Suprapubic skin (tissue), 4 donors: ENCODE measurements around the gene RFC5. TPM values are rescaled to one million over a fixed set of nuclear protein-coding genes. Genes with fewer than 3 reads are reported as not detected.

Experiments used
- DNase-seq, 2 donors: peaks; one replicate each; pipeline ENCODE4 v3.0.0-alpha.2; 2019; ENCODE audit warnings: low spot score in 2 of 2
- H3K27ac ChIP-seq: fragments of 200-600 bp; sonication (generic); one replicate; pipeline ENCODE4 v1.5.1; 2019
- H3K27me3 ChIP-seq: fragments of 200-600 bp; sonication (generic); one replicate; pipeline ENCODE4 v1.5.1; 2019
- H3K36me3 ChIP-seq: fragments of 200-600 bp; sonication (generic); one replicate; pipeline ENCODE4 v1.5.1; 2019
- H3K4me1 ChIP-seq: fragments of 200-600 bp; sonication (generic); one replicate; pipeline ENCODE4 v1.5.1; 2019
- H3K4me3 ChIP-seq: fragments of 200-600 bp; sonication (generic); one replicate; pipeline ENCODE4 v1.5.1; 2019; ENCODE audit warnings: mild to moderate bottlenecking
- H3K9me3 ChIP-seq: fragments of 200-600 bp; sonication (generic); one replicate; pipeline ENCODE4 v1.5.1; 2019
- EP300 ChIP-seq: sonication (generic); formaldehyde crosslinking; IDR thresholded peaks from one replicate; pipeline ENCODE4 v1.6.1; 2017; ENCODE audit warnings: antibody characterized with exemption
- POLR2A ChIP-seq, 2 donors: fragments of 450-650 bp; IDR thresholded peaks; one replicate each; pipeline ENCODE4 v1.6.1; 2017; ENCODE audit warnings: antibody characterized with exemption in 2 of 2, mild to moderate bottlenecking in 2 of 2, moderate library complexity in 2 of 2
- POLR2AphosphoS5 ChIP-seq, 3 donors: sonication (generic); formaldehyde crosslinking; IDR thresholded peaks; one replicate each; pipeline ENCODE4 v1.6.1; 2017; ENCODE audit warnings: antibody characterized with exemption in 3 of 3
- WGBS: methylation state at CpG from one replicate; pipeline ENCODE4 v1.1.5; 2018; 5-methylcytosine and 5-hydroxymethylcytosine counted together
- total RNA-seq, 4 donors: library from RNA; depleted of rRNA; stranded (reverse); fragments of >200 nt; gene quantifications; one replicate each; pipeline ENCODE4 v1.1.0, GENCODE V29; 2016
- TF ChIP-seq, protein P1 (sequence below), 2 donors: fragments of 200-600 bp in 1 of 2; fragments of 450-650 bp in 1 of 2; sonication (generic) in 1 of 2; IDR thresholded peaks; one replicate each; pipeline ENCODE4 v1.5.1; 2016 to 2019; ENCODE audit warnings: antibody characterized with exemption in 2 of 2, mild to moderate bottlenecking in 1 of 2, moderate library complexity in 1 of 2

Gene RFC5
- total RNA-seq, 4 donors from 2014 or later = 9.0 to 14.0 (median 10.7) TPM

DNA sequence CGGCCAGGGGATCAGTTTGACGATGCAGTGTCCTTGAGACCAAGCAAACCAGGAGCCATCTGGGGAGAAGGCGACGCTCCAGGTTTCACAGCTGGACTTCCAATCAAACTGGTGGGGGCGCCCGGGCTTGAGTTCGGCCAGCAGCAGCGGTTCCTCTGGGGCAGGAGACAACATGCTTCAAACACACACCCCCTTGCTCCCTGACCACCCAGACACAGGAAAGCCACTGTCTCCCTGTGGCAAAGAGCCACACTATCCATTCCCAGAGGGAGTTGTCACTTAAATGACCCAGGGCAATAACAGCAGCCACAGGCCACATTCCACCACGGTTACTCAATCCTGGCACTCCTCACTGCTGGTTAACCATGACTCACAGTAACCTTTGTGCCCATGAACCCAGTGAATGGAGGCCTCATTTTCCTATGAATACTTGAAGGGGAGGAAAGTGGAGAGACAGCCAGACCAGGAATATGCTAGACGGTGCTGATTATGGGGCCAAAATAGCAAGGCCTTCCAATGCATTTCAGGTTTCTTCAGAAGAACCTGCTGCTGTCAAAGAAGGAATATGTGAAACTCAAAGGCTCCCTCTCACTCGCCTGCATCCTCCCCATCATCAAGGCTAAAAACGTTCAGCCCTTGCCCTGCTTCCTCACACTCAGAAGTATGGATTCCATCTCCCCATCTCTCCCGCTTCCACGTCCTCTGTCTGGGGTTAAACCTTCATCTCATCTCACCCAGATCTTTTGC is 36.0 kb downstream of the RFC5 start:
- peak; percentile 83 to 90 for DNase-seq
- H3K27me3 ChIP-seq = no peaks in the 10 kb centered on the region
- H3K36me3 ChIP-seq = peaks cover 38% of the 10 kb centered on the region
- H3K9me3 ChIP-seq = no peaks in the 10 kb centered on the region
- TF ChIP-seq POLR2A (IDR thresholded peaks at IDR 0.05) (no peak), POLR2AphosphoS5 (IDR thresholded peaks at IDR 0.05) (peak in 2 of 3 donors; percentile 75 to 79), EP300 (no peak)
- TF ChIP-seq, protein P1, sequence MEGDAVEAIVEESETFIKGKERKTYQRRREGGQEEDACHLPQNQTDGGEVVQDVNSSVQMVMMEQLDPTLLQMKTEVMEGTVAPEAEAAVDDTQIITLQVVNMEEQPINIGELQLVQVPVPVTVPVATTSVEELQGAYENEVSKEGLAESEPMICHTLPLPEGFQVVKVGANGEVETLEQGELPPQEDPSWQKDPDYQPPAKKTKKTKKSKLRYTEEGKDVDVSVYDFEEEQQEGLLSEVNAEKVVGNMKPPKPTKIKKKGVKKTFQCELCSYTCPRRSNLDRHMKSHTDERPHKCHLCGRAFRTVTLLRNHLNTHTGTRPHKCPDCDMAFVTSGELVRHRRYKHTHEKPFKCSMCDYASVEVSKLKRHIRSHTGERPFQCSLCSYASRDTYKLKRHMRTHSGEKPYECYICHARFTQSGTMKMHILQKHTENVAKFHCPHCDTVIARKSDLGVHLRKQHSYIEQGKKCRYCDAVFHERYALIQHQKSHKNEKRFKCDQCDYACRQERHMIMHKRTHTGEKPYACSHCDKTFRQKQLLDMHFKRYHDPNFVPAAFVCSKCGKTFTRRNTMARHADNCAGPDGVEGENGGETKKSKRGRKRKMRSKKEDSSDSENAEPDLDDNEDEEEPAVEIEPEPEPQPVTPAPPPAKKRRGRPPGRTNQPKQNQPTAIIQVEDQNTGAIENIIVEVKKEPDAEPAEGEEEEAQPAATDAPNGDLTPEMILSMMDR (IDR thresholded peaks at IDR 0.05) = no peak
- peaks cover 26% of the 10 kb centered on the region for H3K4me1 ChIP-seq
- 48% methylated on average over 14 of the region's 14 CpGs for WGBS
- no peak overlapping the region for H3K4me3 ChIP-seq
- H3K27ac ChIP-seq = peak overlapping the region; percentile 49

DNA sequence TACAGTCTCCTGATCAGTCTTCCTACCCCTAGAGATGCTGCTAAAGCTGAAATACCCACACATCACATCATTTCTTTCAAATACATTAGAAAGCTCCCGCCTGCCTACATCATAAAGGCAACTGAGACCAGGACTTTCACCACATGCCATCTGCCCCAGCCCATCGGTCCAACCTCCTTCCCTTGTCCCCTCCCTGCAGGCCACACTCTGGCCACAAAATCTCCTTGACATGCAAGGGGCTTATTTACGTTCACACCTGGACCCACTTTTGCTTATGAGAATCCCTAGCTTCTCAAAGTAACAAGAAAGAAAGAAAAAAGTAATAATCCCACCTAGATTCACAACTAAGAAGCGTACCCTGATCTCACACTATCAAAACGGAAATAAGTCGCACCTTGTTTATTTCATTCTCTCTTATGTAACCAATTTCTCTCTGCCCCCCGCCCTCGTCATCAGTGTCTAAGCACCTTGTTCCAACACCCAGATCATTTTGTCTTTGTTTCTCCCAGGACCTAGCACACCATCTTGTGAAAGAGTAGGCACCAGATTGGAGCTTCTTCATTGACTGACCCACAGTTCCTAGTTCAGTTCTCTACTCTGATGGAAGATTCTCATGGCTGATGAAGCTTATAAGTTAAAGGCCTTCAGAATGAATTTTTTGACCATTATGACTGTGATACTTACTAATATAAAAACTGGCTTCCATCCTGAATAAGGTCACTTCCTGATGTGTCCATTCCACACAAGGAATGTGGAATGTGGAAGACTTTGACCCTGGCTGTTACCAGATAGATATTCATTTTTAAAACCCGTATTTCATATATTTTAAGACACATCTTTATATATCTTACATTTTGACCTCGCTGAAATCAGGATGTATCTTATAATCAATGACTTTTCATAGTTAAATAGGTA is 36.8 kb downstream of the RFC5 start:
- H3K4me1 ChIP-seq = peaks cover 26% of the 10 kb centered on the region
- TF ChIP-seq EP300 (no peak), POLR2A (IDR thresholded peaks at IDR 0.05) (no peak), POLR2AphosphoS5 (IDR thresholded peaks at IDR 0.05) (no peak)
- TF ChIP-seq, protein P1 (IDR thresholded peaks at IDR 0.05) = no peak
- 91% methylated on average over 10 of the region's 10 CpGs for WGBS

DNA sequence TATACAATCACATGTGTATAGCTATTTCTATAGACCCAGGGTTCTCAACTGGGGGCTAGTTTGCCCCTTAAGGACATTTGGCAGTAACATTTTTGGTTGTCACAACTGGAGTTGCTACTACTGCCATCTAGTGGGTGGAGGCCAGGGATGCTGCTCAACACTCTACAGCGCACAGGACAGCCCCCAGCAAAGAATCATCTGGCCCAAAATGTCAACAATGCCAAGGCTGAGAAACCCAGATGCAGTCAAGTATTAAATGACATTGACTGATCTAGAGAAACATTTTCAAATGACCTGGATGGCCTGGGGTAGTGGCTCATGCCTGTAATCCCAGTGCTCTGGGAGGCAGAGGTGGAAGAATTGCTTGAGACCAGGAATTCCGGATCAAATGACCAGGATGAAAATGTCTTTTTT is 38.6 kb downstream of the RFC5 start:
- Histone ChIP-seq H3K4me1 (peaks cover 42% of the 10 kb centered on the region), H3K27ac (no peak overlapping the region), H3K9me3 (no peaks in the 10 kb centered on the region), H3K36me3 (peaks cover 15% of the 10 kb centered on the region), H3K27me3 (no peaks in the 10 kb centered on the region), H3K4me3 (no peak overlapping the region)
- WGBS = 74% methylated on average over 2 of the region's 2 CpGs
- TF ChIP-seq, protein P1 (IDR thresholded peaks at IDR 0.05) = peak; percentile 41 to 63
- TF ChIP-seq EP300 = no peak
- DNase-seq = peak in 1 of 2 donors; percentile 72

More for the DNA sequence above, 36.8 kb downstream of the RFC5 start:
- no peaks in the 10 kb centered on the region for H3K9me3 ChIP-seq
- DNase-seq = no peak
- peak overlapping the region; percentile 49 for H3K27ac ChIP-seq
- peaks cover 29% of the 10 kb centered on the region for H3K36me3 ChIP-seq
- no peaks in the 10 kb centered on the region for H3K27me3 ChIP-seq
- H3K4me3 ChIP-seq = no peak overlapping the region

DNA sequence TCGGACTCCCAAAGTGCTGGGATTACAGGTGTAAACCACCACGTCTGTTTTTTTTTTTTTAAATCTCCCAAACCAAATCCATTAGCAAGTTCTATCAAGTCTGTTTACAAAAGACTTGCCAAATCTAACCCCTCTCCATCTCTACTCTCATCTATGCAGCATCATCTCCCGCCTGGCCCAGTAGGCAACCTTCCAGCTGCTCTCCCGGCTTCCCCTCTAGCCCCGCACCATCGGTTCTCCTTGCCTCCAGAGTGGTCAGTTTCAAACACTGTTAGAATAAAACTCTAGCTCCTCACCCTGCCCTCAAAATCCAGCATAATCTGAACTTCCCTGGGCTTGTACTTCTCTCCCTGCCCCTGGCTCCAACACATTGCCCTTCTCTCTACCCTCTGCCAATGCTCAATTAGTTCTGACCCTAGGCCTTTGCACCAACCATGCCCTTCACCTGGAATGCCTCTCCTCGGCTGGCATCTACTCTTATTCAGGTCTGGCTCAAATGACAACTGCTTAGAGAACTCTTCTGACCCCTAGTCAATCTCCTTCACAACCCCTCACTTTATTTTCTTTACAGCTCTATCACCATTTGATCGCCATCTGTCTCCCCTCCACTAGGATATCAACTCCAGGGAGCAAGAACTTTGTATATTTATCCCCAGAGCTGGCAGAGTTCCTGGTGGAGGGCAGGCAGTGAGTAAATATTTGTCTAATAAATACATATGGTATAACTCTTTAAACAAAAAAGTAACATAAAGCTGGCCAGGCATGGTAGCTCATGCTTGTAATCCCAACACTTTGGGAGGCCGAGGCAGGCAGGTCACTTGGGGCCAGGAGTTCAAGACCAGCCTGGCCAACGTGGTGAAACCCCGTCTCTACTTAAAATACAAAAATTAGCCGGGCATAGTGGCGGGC is 39.6 kb downstream of the RFC5 start:
- peaks cover 7% of the 10 kb centered on the region for H3K36me3 ChIP-seq
- TF ChIP-seq EP300 (no peak), POLR2A (IDR thresholded peaks at IDR 0.05) (no peak)
- no peak overlapping the region for H3K4me3 ChIP-seq
- H3K9me3 ChIP-seq = no peaks in the 10 kb centered on the region
- H3K27ac ChIP-seq = no peak overlapping the region
- 73% methylated on average over 13 of the region's 13 CpGs for WGBS
- peaks cover 44% of the 10 kb centered on the region for H3K4me1 ChIP-seq
- no peaks in the 10 kb centered on the region for H3K27me3 ChIP-seq
- no peak for DNase-seq

DNA sequence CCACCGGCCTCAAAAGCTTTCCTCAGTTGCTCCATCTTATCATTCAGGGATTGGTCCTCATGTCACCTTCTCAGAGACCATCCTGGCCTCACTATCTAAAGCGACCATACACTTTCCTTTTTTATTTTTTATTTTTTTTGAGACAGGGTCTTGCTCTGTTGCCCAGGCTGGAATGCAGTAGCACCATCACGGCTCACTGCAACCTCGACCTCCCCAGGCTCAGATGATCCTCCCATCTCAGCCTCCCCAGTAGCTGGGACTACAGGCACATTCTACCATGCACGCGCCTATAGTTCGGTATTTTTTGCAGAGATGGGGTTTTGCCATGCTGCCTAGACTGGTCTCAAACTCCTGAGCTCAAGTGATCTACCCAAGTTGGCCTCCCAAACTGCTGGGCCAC is 41.7 kb downstream of the RFC5 start:
- Histone ChIP-seq H3K27me3 (no peaks in the 10 kb centered on the region), H3K4me3 (no peak overlapping the region), H3K27ac (no peak overlapping the region), H3K9me3 (no peaks in the 10 kb centered on the region), H3K36me3 (no peaks in the 10 kb centered on the region), H3K4me1 (peaks cover 40% of the 10 kb centered on the region)
- no peak for DNase-seq
- 89% methylated on average over 7 of the region's 7 CpGs for WGBS
- TF ChIP-seq POLR2A (IDR thresholded peaks at IDR 0.05) (no peak), EP300 (no peak), POLR2AphosphoS5 (IDR thresholded peaks at IDR 0.05) (no peak)
- TF ChIP-seq, protein P1 (IDR thresholded peaks at IDR 0.05) = no peak
